A204.1 (cell line): ENCODE measurements around the gene FLVCR1.

Experiments used
- FAIRE-seq: peaks from 2 replicates; lab custom pipeline; 2012; peaks lifted over from hg19 to GRCh38; lab: Jason Lieb, UNC

The FLVCR1 gene

GRCh38 chr1:212945463-212946160 lies 87.5 kb downstream of the FLVCR1 start:
- no peak for FAIRE-seq

GRCh38 chr1:212946872-212947271 lies 88.8 kb downstream of the FLVCR1 start:
- no peak for FAIRE-seq
